Kidney (tissue), 14 donors: ENCODE results near the gene WFS1. TPM values are rescaled to one million over a fixed set of nuclear protein-coding genes. Genes with fewer than 3 reads are reported as not detected.
A peak's percentile ranks its signal among the peaks of the same experiment; 100 is the strongest.

Source experiments
- DNase-seq, 5 donors: peaks; one replicate each; pipeline ENCODE4 v3.0.0-alpha.2; 2013 to 2020
- FAIRE-seq: peaks from 2 replicates; lab custom pipeline; 2012; peaks lifted over from hg19 to GRCh38; lab: Jason Lieb, UNC
- H3K27ac ChIP-seq, 2 donors: one replicate each; pipeline ENCODE4 v1.7.0; 2013; ENCODE audit warnings: low read depth in 2 of 2, low read length in 2 of 2, inconsistent platforms in 1 of 2
- H3K27me3 ChIP-seq: one replicate; pipeline ENCODE4 v1.7.1; 2013; ENCODE audit warnings: low read length, inconsistent platforms; ENCODE audit not compliant: control insufficient read depth, insufficient read depth
- H3K36me3 ChIP-seq, 3 donors: one replicate each; pipeline versions ENCODE4 v1.7.0 to v1.7.1; 2013; ENCODE audit warnings: low read length in 3 of 3, control low read depth in 1 of 3, inconsistent platforms in 1 of 3; ENCODE audit not compliant: insufficient read depth in 3 of 3, control insufficient read depth in 2 of 3
- H3K4me1 ChIP-seq, 3 donors: one replicate each; pipeline versions ENCODE4 v1.7.0 to v1.7.1; 2013; ENCODE audit warnings: low read length in 3 of 3, inconsistent platforms in 1 of 3, low read depth in 1 of 3; ENCODE audit not compliant: control insufficient read depth in 2 of 3, insufficient read depth in 2 of 3
- H3K4me3 ChIP-seq, 3 donors: one replicate each; pipeline versions ENCODE4 v1.7.0 to v1.8.1; 2013; ENCODE audit warnings: low read length in 3 of 3, control low read depth in 1 of 3, inconsistent platforms in 1 of 3
- H3K9ac ChIP-seq, 3 donors: one replicate each; pipeline versions ENCODE4 v1.7.0 to v1.7.1; 2013; ENCODE audit warnings: low read length in 3 of 3, control low read depth in 1 of 3, inconsistent platforms in 1 of 3
- H3K9me3 ChIP-seq, 3 donors: one replicate each; pipeline versions ENCODE4 v1.7.0 to v1.7.1; 2013; ENCODE audit warnings: low read length in 3 of 3, control low read depth in 1 of 3, inconsistent platforms in 1 of 3; ENCODE audit not compliant: control insufficient read depth in 2 of 3, insufficient read depth in 1 of 3
- intact Hi-C: fragments of 100-400 bp; cut with DNase I; formaldehyde crosslinking; loops from one replicate; pipeline ENCODE4 v1.11.1; 2022
- polyA plus RNA-seq: library from polyadenylated mRNA; stranded (reverse); fragments of 350-450 nt; fragmentation: Illumina TruSeq; extraction: RNeasy Lipid Tissue Mini Kit (QIAGEN cat#74804); gene quantifications from one replicate; pipeline ENCODE4 v1.2.3, GENCODE V29; 2014; ENCODE audit warnings: low read depth, low replicate concordance; ENCODE audit not compliant: insufficient read depth
- total RNA-seq: library from RNA; stranded (reverse); fragmentation: NEBNext Ultra II Directional; extraction: Animal tissue kit (Norgen Biotek cat#: 25700); gene quantifications from one replicate; pipeline ENCODE4 v1.2.1, GENCODE V29; 2021
- TF ChIP-seq, protein P1 (sequence below): IDR thresholded peaks from 3 replicates; pipeline ENCODE4 v1.5.1; 2012; ENCODE audit warnings: mild to moderate bottlenecking, moderate library complexity, borderline replicate concordance; ENCODE audit not compliant: insufficient read depth; ENCODE audit errors: extremely low read depth
- donor health status: control.
- donor health status: control.
- donor health status: control.
- donor health status: control.
- donor health status: control.
- donor health status: DM: yes; HTN: yes; CAD: no.
- donor health status: Normal renal cell carcinoma (clear cell type).

Gene WFS1
- total and polyA plus RNA-seq, 2 donors from 2014 or later, result 20.8 to 31.4 TPM

DNA sequence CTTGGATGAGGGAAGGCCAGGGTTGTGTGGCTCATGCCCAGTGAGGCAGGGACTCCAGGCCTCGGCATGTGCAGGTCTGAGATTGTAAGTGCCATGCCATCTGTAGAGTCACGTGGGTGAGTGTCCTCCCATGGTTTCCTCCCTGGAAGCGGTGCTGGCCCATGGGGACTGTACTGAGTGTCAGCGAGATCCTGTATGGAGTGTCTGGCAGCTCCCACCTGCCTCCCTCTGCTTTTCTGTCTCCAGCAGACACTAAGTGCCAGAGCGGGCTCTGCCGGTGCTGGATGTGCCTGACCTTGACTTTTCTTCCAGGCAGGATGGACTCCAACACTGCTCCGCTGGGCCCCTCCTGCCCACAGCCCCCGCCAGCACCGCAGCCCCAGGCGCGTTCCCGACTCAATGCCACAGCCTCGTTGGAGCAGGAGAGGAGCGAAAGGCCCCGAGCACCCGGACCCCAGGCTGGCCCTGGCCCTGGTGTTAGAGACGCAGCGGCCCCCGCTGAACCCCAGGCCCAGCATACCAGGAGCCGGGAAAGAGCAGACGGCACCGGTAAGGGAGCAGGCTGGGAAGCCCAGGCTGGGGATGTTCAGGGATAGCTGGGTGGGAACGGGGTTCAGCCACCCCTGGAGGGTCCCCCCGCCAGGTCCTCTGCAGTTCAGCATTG is 7.6 kb downstream of the WFS1 start:
- DNase-seq (peak in 4 of 5 donors; percentile 40 to 67 (median 60)), FAIRE-seq (no peak)
- H3K27me3 ChIP-seq, result no peaks in the 10 kb centered on the region
- H3K4me1 ChIP-seq, result peaks cover 0 to 18% (median 0%) of the 10 kb centered on the region in 3 donors
- no peaks in the 10 kb centered on the region for H3K9me3 ChIP-seq
- H3K9ac ChIP-seq, result no peak overlapping the region
- intact Hi-C loops, result no loop called here
- TF ChIP-seq, protein P1, sequence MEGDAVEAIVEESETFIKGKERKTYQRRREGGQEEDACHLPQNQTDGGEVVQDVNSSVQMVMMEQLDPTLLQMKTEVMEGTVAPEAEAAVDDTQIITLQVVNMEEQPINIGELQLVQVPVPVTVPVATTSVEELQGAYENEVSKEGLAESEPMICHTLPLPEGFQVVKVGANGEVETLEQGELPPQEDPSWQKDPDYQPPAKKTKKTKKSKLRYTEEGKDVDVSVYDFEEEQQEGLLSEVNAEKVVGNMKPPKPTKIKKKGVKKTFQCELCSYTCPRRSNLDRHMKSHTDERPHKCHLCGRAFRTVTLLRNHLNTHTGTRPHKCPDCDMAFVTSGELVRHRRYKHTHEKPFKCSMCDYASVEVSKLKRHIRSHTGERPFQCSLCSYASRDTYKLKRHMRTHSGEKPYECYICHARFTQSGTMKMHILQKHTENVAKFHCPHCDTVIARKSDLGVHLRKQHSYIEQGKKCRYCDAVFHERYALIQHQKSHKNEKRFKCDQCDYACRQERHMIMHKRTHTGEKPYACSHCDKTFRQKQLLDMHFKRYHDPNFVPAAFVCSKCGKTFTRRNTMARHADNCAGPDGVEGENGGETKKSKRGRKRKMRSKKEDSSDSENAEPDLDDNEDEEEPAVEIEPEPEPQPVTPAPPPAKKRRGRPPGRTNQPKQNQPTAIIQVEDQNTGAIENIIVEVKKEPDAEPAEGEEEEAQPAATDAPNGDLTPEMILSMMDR, result no peak
- H3K27ac ChIP-seq, result no peak overlapping the region
- no peaks in the 10 kb centered on the region for H3K36me3 ChIP-seq
- no peak overlapping the region for H3K4me3 ChIP-seq

DNA sequence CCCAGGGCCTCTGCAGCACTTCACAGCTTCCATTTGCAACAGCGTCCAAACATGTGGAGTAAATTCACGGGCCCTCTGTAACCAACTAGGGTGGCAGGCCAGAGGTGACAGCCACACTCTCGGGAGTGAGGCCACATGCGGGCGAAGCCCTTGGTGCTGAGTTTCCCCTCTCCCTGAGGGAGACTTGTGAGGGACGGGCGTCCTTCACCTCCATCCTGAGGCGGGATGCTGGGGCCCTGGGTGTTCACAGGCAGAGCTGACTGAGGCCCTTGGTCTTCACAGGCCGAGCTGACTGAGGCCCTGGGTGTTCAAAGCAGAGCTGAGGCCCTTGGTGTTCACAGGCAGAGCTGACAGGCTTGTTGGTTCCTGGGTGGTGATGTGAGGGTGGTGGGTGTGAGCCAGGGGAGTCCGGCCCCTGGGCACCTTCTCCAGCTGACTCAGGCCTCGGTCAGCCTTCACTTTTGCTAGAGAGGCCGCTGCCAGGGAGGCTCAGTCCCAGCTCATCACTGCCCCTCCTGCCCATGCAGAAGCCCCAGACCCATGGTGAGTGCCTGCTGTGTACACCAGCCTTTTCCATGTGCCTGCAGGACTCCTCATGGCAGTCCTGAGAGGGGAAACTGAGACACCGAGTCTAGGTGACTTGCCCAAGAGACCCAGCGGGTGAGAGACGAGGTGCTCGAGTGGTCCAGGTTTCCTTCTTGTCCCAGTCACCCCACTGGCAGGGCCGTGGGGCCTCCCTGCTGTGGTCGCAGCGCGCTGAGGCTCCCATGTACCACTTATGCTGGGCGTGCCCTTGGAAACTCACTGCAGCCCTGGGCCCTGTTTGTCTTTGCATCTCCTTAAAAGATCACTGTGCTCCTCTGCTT is 8.5 kb downstream of the WFS1 start:
- no peak for FAIRE-seq
- intact Hi-C loops, result no loop called here
- H3K27me3 ChIP-seq, result no peaks in the 10 kb centered on the region
- no peak overlapping the region for H3K9ac ChIP-seq
- no peaks in the 10 kb centered on the region for H3K9me3 ChIP-seq
- no peaks in the 10 kb centered on the region for H3K36me3 ChIP-seq
- H3K4me1 ChIP-seq, result peaks cover 0 to 18% (median 0%) of the 10 kb centered on the region in 3 donors
- no peak overlapping the region for H3K4me3 ChIP-seq
- peak in 1 of 5 donors; percentile 66 for DNase-seq
- TF ChIP-seq, protein P1, result no peak
- no peak overlapping the region for H3K27ac ChIP-seq

DNA sequence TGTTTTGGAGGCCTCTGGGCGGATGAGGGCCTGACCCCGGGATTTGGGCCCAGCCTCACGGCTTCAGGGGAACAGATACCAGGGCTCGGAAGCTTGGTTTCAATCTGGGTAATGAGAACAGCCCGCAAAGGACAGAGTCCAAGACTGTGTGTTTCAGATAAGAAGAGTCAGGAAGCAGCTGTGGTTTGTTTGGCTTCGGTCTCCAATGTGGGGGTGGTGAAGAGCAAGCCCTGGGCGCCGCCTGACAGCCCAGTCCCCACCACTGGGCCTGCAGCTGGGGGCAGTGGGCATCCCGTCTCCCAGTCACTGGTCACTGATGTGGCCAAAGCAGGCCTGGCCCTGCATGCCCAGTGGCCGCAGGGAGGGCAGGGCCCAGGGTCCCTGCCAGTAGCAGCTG is 9.1 kb downstream of the WFS1 start:
- H3K36me3 ChIP-seq, result no peaks in the 10 kb centered on the region
- H3K4me3 ChIP-seq, result no peak overlapping the region
- intact Hi-C loops, result no loop called here
- FAIRE-seq (no peak), DNase-seq (peak in 2 of 5 donors; percentile 62 to 84)
- H3K27me3 ChIP-seq, result no peaks in the 10 kb centered on the region
- TF ChIP-seq, protein P1, result no peak
- no peaks in the 10 kb centered on the region for H3K9me3 ChIP-seq
- H3K4me1 ChIP-seq, result peaks cover 0 to 13% (median 0%) of the 10 kb centered on the region in 3 donors
- no peak overlapping the region for H3K27ac ChIP-seq
- no peak overlapping the region for H3K9ac ChIP-seq
